Stimulated activated naive CD4-positive, alpha-beta T cell (primary cell): ENCODE measurements around the gene GFRA1.
"Not testable (repeated sequence)": the region's sequence is repeated elsewhere in the genome, so short reads cannot be mapped to it uniquely, and the experiment has no call there.

Experiments used
- DNase-seq, 6 experiments: peaks; one replicate each; lab custom pipeline; 2025; lab: John Stamatoyannopoulos, UW

GFRA1 gene

DNA sequence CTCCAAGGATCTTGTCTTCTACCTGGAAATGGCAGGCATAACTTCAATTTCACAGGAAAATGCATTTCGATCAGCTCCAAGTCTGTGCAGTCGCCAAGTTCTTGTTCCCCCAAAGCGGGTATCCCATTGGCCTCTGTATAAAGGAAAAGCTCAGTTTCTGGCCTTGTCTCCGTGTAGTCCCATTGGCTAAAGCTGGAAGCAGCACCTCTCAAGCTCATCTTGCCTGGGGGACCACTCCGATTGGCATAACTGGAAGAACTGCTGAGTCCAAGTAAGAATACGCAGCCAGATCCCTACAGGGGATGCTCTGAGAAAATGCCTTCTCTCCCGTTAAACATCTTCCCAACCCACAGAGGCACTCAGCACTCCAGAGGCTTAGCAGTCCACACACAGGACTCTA is 205.2 kb downstream of the GFRA1 start:
- no peak for DNase-seq

GRCh38 chr10:116063107-116063506 is 209.9 kb downstream of the GFRA1 start:
- DNase-seq = no peak

GRCh38 chr10:116060864-116061263 is 212.1 kb downstream of the GFRA1 start:
- DNase-seq = no peak

DNA sequence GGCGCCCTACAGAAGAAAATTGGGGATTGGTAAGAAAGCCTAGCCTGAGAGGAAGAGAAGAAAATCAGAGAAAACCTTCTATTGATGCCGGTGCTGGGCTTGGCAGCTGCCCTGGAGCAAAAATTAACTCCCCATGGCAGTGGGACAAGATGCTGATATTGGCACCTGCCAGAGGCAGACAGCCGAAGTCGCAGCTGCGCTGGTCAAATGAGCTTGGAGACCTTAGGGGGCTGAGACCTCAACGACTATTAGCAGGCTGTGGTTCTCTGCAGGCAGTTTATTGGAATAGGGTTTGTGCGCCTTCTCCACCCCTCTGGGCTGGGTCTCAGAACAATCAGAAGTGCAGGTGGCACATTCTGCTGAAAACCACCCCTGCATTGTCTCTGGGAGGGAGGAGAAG is 213.7 kb downstream of the GFRA1 start:
- DNase-seq = no peak

DNA sequence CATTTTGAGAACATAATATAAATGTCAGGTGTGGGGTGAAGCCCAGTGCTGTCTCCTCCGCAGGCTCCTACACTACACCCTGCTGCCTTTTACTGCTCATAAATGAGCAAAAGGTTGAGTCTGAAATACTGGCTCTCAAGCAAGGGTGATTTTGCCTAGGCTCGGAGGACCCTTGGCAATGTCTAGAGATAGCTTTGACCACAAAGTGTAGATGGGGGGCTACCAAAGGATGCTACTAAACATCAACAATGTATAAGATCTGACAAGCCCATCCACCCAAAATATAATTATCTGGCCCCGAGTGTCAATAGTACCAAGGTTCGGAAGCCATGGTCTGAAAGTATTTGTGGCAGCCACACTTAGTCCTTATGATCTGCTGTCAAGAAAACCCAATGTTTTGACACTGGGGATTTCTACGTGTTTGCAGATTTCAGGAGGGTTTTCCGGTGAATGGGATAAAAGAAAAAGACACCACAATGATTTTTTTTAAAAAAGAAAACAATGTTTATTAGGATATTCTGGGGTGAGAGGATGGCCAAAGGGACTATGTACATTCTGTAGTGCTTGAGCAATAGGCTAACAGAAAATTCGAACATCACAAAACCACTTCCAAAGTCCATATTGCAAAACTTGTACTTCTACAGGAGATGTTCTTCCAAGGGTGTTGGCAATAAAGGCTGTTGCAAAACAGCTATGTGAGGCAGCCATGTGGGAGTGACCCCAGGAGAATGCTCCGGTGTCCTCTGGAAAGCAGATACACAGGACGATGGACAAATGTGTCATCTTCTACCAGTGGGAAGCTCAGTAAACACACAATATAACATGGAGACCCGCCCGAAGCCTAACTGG is 216.3 kb downstream of the GFRA1 start:
- no peak for DNase-seq

DNA sequence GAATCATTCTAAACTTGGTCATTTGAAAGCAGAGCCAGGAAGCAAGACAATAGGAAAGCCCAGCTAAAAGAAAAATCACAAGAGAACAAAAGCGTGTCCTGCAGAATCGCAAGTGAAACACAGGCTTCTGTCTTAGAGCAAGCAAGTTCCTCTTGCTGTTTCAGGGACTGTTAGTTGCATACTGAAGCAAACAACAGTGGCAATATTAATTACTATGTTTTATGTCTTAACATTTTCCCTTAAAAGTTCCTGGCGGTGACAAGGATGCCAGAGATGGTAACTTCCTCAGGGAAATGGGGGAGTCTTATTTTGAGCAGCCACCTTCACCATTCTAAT is 217.1 kb downstream of the GFRA1 start:
- no peak for DNase-seq

DNA sequence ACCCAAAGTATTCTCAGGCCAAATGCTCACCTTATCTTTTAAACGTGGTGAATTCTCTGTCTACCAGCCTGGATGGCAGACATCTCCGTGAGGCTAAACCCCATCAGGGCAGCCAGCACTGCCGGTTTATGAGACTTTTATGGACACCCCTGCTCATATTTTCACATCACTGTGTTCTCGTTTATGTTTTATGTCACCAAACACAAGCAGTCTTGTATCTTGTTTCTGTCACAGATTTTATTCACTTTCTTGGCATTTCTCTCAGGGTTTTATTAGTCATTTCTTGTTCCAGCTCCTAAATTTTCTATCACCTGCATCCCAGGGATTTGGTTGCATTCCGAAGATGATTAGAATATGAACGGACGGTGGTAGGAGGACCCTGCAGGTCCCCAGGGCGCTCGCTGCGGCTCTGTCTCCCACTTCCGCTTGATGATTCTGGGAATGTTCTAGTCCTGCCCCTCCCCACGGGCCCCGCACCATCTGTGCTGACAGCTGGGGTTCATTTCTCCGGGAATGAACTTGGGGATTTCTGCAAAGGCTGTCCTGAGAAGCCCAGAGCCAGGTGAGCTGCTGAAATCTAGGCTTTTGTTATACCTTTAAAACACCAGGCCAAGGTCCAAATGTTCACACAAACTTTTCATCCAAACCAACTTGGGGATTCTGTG is 217.6 kb downstream of the GFRA1 start:
- no peak for DNase-seq

GRCh38 chr10:116053910-116054309 is 219.1 kb downstream of the GFRA1 start:
- DNase-seq = no peak

GRCh38 chr10:116053009-116053730 is 219.8 kb downstream of the GFRA1 start:
- not testable (repeated sequence) for DNase-seq

DNA sequence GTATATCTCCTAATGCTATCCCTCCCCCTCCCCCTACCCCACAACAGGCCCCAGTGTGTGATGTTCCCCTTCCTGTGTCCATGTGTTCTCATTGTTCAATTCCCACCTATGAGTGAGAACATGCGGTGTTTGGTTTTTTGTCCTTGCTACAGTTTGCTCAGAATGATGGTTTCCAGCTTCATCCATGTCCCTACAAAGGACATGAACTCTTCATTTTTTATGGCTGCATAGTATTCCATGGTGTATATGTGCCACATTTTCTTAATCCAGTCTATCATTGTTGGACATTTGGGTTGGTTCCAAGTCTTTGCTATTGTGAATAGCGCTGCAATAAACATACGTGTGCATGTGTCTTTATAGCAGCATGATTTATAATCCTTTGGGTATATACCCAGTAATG is 220.5 kb downstream of the GFRA1 start:
- DNase-seq = not testable (repeated sequence)

GRCh38 chr10:116049974-116050304 is 223.1 kb downstream of the GFRA1 start:
- DNase-seq = no peak

DNA sequence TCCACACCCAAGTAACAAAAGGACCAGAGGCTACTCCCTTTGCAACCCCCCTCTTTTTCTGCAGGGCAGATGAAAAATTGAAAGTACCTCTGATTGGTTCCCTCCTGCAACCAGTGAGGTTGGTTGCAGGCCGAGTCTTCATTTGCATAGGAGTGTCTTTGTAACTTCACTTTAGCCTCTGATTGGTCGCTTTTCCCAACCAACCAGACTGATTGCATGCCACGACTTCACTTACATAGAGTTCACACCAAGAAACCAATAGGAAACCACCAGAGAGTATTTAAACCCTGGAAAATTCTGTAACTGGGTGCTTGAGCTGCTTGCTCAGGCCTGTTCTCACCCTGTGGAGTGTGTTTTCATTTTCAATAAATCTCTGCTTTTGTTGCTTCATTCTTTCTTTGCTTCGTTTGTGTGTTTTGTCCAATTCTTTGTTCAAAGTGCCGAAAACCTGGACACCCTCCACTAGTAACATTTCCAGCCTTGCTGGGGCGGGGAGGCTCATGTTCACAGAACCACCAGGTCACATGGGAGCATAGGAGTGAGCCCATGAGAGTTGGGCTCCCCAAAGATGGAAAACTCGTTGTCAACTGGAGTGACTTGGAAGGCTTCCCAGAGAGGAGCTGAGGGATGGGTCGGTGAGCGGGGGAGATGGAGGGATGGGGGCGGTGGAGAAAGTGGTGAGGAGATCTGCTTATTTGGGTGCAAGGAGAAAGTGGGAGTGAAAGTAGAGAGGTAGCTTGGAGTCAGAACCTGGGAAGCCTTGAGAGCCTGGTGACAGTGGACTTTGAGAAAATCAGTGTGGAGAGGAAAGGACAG is 223.6 kb downstream of the GFRA1 start:
- no peak for DNase-seq

DNA sequence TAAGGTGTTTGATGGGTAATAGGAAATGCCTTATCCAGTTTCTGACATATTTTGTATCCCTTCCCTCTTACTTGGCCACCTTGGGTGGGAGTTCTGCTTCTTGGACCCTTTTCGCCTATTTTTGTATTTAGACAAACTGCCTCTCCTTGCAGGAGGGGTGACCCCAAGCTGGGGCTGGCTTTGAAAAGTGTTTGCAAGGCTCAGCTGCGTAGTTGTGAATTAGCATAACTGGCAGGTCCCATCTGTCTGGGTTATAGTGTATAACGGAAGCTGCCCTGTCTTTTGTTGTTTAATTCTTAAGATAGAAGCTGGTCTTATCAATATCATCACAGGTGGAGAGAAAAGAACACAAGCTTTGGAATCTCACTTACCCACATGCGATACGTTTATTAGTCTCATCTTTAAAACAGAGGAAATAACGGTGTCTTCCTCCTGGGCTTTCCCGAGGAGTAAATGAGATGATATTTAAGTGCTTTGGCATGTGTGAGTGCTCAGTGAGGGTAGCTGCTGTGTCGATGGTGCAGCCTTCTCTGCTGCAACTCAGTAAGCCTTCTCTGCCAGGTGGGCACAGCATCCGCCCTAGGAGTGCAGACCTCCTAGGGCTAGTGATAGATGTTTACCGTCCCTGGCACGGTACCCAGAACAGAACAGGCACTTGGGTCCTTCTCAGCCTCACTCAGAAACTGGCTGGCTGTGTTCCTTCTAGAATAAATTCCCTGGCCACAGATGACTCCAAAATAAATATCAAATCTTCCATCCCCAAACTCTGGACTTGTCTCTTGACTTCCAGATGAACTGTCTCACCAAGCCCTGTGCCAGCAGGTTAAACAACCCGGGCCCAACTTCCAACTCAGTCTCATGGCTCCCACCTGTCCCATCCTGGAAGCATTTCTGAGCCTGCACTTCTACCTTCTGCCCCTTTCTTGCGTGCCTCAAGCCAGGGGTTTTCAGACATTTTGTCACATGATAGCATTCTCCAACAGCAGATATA is 227.3 kb downstream of the GFRA1 start:
- DNase-seq = no peak

GRCh38 chr10:116044801-116045248 is 228.2 kb downstream of the GFRA1 start:
- no peak for DNase-seq

- no peak for DNase-seq
These were observed 229.1 kb downstream of the GFRA1 start for GRCh38 chr10:116043861-116044260.

GRCh38 chr10:116043304-116043703 is 229.7 kb downstream of the GFRA1 start:
- DNase-seq = no peak

DNA sequence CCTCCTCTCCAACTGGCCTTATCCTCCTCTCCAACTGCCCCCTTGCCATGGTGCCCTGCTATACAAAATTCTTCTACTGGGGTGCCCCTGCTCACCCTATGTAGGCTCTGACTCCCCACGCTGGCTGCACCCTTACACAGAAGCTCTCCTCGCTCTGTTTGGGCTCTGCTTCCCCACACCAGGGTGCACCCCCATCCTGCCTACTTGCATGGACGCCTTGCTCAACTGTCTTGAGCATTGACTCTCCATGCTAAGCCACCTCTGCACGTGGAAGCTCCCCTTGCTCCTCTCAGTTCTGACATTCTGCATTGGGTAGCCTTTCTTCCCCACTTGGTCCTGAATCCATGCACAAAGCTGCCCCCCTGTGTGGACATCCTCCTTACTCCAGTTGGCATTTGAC is 231.1 kb downstream of the GFRA1 start:
- no peak for DNase-seq

DNA sequence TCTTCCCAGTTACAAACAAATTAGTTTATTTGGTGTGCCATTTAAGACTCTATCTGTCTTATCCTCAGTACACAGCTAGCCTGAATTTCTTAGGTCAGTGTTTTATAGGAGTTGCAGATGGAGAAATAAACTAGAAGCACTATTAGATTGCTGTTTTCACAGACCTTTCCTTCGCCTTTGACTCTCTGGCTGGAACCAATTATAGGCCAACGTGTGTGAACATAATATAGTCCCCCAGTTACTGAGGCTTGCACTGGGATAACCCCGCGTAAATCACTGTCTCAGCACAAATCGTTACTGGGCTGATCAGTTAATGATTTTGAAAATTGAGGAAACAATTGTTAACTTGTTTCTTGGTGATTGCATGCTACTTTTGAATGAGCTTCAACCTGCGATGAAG is 233.4 kb downstream of the GFRA1 start:
- DNase-seq = no peak

- no peak for DNase-seq
These were observed 234.7 kb downstream of the GFRA1 start for GRCh38 chr10:116038259-116038658.

GRCh38 chr10:116035406-116035805 is 237.6 kb downstream of the GFRA1 start:
- not testable (repeated sequence) for DNase-seq

DNA sequence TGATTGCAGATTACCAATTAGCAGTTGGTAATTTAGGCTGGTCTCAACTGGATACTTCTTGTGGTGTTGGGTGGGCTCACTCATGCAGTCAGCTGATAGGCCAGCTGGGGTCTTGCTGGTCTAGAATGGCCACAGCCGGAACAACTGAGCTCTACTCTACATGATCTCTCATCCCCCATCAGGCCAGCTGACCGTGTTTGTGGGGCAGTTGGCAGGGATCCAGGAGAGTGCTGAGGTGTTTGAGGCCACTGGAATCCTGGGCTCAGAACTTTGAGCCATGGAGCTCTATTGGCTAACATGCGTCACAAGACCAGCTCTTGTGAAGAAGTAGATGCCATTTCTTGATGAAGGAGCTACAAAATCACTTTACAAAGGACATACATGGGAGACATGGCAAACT is 242.4 kb downstream of the GFRA1 start:
- DNase-seq = no peak
